ENCODE measurements around the gene ATP6V0A4.
"Not testable (repeated sequence)": the region's sequence is repeated elsewhere in the genome, so short reads cannot be mapped to it uniquely, and the experiment has no call there.

ATP6V0A4 gene

GRCh38 chr7:138731733-138732132, 66.3 kb downstream of the ATP6V0A4 start:
- H3K9ac ChIP-seq (ENCODE audit: low read depth, low read length); H3K27me3 ChIP-seq (ENCODE audit: control insufficient read depth, insufficient read depth, low read length); H3K9me3 ChIP-seq (ENCODE audit: control insufficient read depth, insufficient read depth, low read length); H3K36me3 ChIP-seq (ENCODE audit: control insufficient read depth, insufficient read depth, low read length); H3K4me3 ChIP-seq (ENCODE audit: low read depth, low read length); H3K4me1 ChIP-seq (ENCODE audit: control insufficient read depth, insufficient read depth, low read length); H3K27ac ChIP-seq (ENCODE audit: low read depth, low read length): not testable (repeated sequence)

GRCh38 chr7:138729444-138729843, 68.6 kb downstream of the ATP6V0A4 start:
- H3K9ac ChIP-seq (ENCODE audit: low read depth, low read length), result no peak overlapping the region
- H3K27me3 ChIP-seq (ENCODE audit: control insufficient read depth, insufficient read depth, low read length), result no peaks in the 10 kb centered on the region
- peaks cover 6% of the 10 kb centered on the region for H3K4me1 ChIP-seq (ENCODE audit: control insufficient read depth, insufficient read depth, low read length)
- no peaks in the 10 kb centered on the region for H3K9me3 ChIP-seq (ENCODE audit: control insufficient read depth, insufficient read depth, low read length)
- H3K36me3 ChIP-seq (ENCODE audit: control insufficient read depth, insufficient read depth, low read length), result no peaks in the 10 kb centered on the region
- H3K4me3 ChIP-seq (ENCODE audit: low read depth, low read length), result no peak overlapping the region
- no peak overlapping the region for H3K27ac ChIP-seq (ENCODE audit: low read depth, low read length)

- Histone ChIP-seq H3K4me3 (ENCODE audit: low read depth, low read length) (no peak overlapping the region), H3K9me3 (ENCODE audit: control insufficient read depth, insufficient read depth, low read length) (no peaks in the 10 kb centered on the region), H3K27ac (ENCODE audit: low read depth, low read length) (no peak overlapping the region), H3K27me3 (ENCODE audit: control insufficient read depth, insufficient read depth, low read length) (no peaks in the 10 kb centered on the region), H3K36me3 (ENCODE audit: control insufficient read depth, insufficient read depth, low read length) (no peaks in the 10 kb centered on the region), H3K9ac (ENCODE audit: low read depth, low read length) (no peak overlapping the region), H3K4me1 (ENCODE audit: control insufficient read depth, insufficient read depth, low read length) (peaks cover 6% of the 10 kb centered on the region)
These were observed 70.5 kb downstream of the ATP6V0A4 start for GRCh38 chr7:138727336-138728099.

- no peaks in the 10 kb centered on the region for H3K27me3 ChIP-seq (ENCODE audit: control insufficient read depth, insufficient read depth, low read length)
- H3K9me3 ChIP-seq (ENCODE audit: control insufficient read depth, insufficient read depth, low read length), result no peaks in the 10 kb centered on the region
- H3K4me3 ChIP-seq (ENCODE audit: low read depth, low read length), result no peak overlapping the region
- no peaks in the 10 kb centered on the region for H3K36me3 ChIP-seq (ENCODE audit: control insufficient read depth, insufficient read depth, low read length)
- H3K27ac ChIP-seq (ENCODE audit: low read depth, low read length), result no peak overlapping the region
- peaks cover 6% of the 10 kb centered on the region for H3K4me1 ChIP-seq (ENCODE audit: control insufficient read depth, insufficient read depth, low read length)
- H3K9ac ChIP-seq (ENCODE audit: low read depth, low read length), result no peak overlapping the region
These were observed 71.7 kb downstream of the ATP6V0A4 start for GRCh38 chr7:138726288-138726687.

DNA sequence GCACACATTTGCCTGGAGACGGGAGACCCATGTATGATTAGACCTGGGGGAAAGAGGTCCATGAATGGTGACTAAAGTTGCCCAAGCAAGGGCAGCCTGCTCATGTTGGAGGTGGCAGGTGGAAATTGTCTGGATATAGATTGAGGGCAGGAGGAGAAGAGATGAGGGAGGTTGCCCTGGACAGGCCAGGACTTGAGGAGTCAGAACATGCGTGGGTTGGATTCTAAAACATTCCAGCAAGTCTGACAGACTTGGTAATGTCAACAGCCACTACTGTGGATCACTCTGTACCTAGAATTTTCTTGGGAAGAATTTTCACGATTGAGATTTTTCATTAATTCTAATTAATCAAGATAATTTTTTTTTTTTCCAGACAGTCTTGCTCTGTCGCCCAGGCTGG, 77.7 kb downstream of the ATP6V0A4 start:
- H3K9me3 ChIP-seq (ENCODE audit: control insufficient read depth, insufficient read depth, low read length), result no peaks in the 10 kb centered on the region
- H3K36me3 ChIP-seq (ENCODE audit: control insufficient read depth, insufficient read depth, low read length), result no peaks in the 10 kb centered on the region
- no peak overlapping the region for H3K4me3 ChIP-seq (ENCODE audit: low read depth, low read length)
- no peak overlapping the region for H3K27ac ChIP-seq (ENCODE audit: low read depth, low read length)
- H3K9ac ChIP-seq (ENCODE audit: low read depth, low read length), result no peak overlapping the region
- no peaks in the 10 kb centered on the region for H3K4me1 ChIP-seq (ENCODE audit: control insufficient read depth, insufficient read depth, low read length)
- no peaks in the 10 kb centered on the region for H3K27me3 ChIP-seq (ENCODE audit: control insufficient read depth, insufficient read depth, low read length)

DNA sequence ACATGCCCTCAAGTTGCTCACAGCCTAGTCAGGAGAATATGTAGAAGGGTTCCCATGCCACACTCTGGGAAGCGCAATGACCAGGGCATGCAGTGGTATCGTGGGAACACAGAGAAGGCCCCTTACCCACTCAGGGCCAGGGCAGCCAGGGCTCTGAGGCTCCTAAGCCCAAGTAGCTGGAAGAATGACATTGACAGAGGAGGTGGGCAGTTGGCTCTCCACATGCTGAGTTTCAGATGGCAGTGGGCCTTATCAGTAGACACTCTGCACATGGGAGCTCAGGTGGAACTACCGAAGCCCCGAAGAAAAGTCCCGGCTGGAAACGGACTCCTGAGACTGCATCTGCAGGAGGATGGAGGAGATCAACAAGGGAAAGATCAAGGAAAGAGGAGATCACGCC, 81.1 kb downstream of the ATP6V0A4 start:
- H3K36me3 ChIP-seq (ENCODE audit: control insufficient read depth, insufficient read depth, low read length), result no peaks in the 10 kb centered on the region
- no peak overlapping the region for H3K9ac ChIP-seq (ENCODE audit: low read depth, low read length)
- no peak overlapping the region for H3K27ac ChIP-seq (ENCODE audit: low read depth, low read length)
- no peaks in the 10 kb centered on the region for H3K9me3 ChIP-seq (ENCODE audit: control insufficient read depth, insufficient read depth, low read length)
- no peaks in the 10 kb centered on the region for H3K27me3 ChIP-seq (ENCODE audit: control insufficient read depth, insufficient read depth, low read length)
- no peak overlapping the region for H3K4me3 ChIP-seq (ENCODE audit: low read depth, low read length)
- no peaks in the 10 kb centered on the region for H3K4me1 ChIP-seq (ENCODE audit: control insufficient read depth, insufficient read depth, low read length)

GRCh38 chr7:138713191-138713590, 84.8 kb downstream of the ATP6V0A4 start:
- Histone ChIP-seq H3K27me3 (ENCODE audit: control insufficient read depth, insufficient read depth, low read length) (no peaks in the 10 kb centered on the region), H3K4me1 (ENCODE audit: control insufficient read depth, insufficient read depth, low read length) (no peaks in the 10 kb centered on the region), H3K9ac (ENCODE audit: low read depth, low read length) (no peak overlapping the region), H3K27ac (ENCODE audit: low read depth, low read length) (no peak overlapping the region), H3K4me3 (ENCODE audit: low read depth, low read length) (no peak overlapping the region), H3K36me3 (ENCODE audit: control insufficient read depth, insufficient read depth, low read length) (no peaks in the 10 kb centered on the region), H3K9me3 (ENCODE audit: control insufficient read depth, insufficient read depth, low read length) (no peaks in the 10 kb centered on the region)

DNA sequence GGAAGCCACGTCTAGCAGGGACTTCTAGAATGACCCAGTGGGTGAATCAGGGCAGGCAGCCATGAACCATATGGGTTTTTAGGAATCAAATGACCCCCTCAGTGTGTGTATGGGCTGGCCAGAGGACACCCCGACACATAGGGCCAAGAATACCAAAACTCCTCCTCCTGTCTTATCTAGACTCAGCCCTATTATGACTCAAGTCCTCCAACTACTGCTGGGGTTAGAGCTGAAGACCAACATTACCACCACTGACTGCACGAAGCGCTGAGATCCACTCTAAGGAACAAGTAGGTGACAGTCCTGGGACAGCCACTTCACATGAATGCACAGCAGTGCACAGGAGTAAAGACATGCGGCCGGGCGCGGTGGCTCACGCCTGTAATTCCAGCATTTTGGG, 85.3 kb downstream of the ATP6V0A4 start:
- no peaks in the 10 kb centered on the region for H3K36me3 ChIP-seq (ENCODE audit: control insufficient read depth, insufficient read depth, low read length)
- H3K4me3 ChIP-seq (ENCODE audit: low read depth, low read length), result no peak overlapping the region
- no peaks in the 10 kb centered on the region for H3K27me3 ChIP-seq (ENCODE audit: control insufficient read depth, insufficient read depth, low read length)
- no peaks in the 10 kb centered on the region for H3K4me1 ChIP-seq (ENCODE audit: control insufficient read depth, insufficient read depth, low read length)
- H3K9ac ChIP-seq (ENCODE audit: low read depth, low read length), result no peak overlapping the region
- no peak overlapping the region for H3K27ac ChIP-seq (ENCODE audit: low read depth, low read length)
- no peaks in the 10 kb centered on the region for H3K9me3 ChIP-seq (ENCODE audit: control insufficient read depth, insufficient read depth, low read length)

- Histone ChIP-seq H3K9me3 (ENCODE audit: control insufficient read depth, insufficient read depth, low read length) (no peaks in the 10 kb centered on the region), H3K36me3 (ENCODE audit: control insufficient read depth, insufficient read depth, low read length) (no peaks in the 10 kb centered on the region), H3K9ac (ENCODE audit: low read depth, low read length) (no peak overlapping the region), H3K4me1 (ENCODE audit: control insufficient read depth, insufficient read depth, low read length) (no peaks in the 10 kb centered on the region), H3K27me3 (ENCODE audit: control insufficient read depth, insufficient read depth, low read length) (no peaks in the 10 kb centered on the region), H3K4me3 (ENCODE audit: low read depth, low read length) (no peak overlapping the region), H3K27ac (ENCODE audit: low read depth, low read length) (no peak overlapping the region)
These were observed 87.2 kb downstream of the ATP6V0A4 start for GRCh38 chr7:138710536-138711385.

DNA sequence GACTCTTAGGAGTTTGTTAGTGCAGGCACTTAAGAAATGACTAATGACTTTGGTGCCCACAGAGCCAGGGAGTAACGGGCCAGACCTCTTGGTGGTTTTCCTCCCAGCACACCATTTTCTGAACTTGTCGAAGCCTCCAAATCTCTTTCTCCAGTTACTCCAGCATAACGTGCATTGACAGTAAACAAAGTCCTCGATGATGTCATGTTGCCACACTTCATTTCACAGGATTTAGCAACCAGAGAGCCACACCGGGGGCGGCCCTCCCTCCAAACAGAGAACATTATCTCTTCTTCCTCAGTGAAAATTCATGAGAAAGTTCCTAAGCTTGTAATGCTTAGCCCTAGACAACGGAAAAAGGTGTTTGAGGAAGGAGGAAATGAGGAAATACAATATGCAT, 92.8 kb downstream of the ATP6V0A4 start:
- no peaks in the 10 kb centered on the region for H3K27me3 ChIP-seq (ENCODE audit: control insufficient read depth, insufficient read depth, low read length)
- H3K9ac ChIP-seq (ENCODE audit: low read depth, low read length), result no peak overlapping the region
- no peaks in the 10 kb centered on the region for H3K4me1 ChIP-seq (ENCODE audit: control insufficient read depth, insufficient read depth, low read length)
- no peaks in the 10 kb centered on the region for H3K9me3 ChIP-seq (ENCODE audit: control insufficient read depth, insufficient read depth, low read length)
- no peaks in the 10 kb centered on the region for H3K36me3 ChIP-seq (ENCODE audit: control insufficient read depth, insufficient read depth, low read length)
- no peak overlapping the region for H3K4me3 ChIP-seq (ENCODE audit: low read depth, low read length)
- no peak overlapping the region for H3K27ac ChIP-seq (ENCODE audit: low read depth, low read length)

GRCh38 chr7:138701537-138701923, 96.5 kb downstream of the ATP6V0A4 start:
- no peak overlapping the region for H3K27ac ChIP-seq (ENCODE audit: low read depth, low read length)
- H3K9me3 ChIP-seq (ENCODE audit: control insufficient read depth, insufficient read depth, low read length), result no peaks in the 10 kb centered on the region
- H3K9ac ChIP-seq (ENCODE audit: low read depth, low read length), result no peak overlapping the region
- H3K4me3 ChIP-seq (ENCODE audit: low read depth, low read length), result no peak overlapping the region
- no peaks in the 10 kb centered on the region for H3K4me1 ChIP-seq (ENCODE audit: control insufficient read depth, insufficient read depth, low read length)
- no peaks in the 10 kb centered on the region for H3K36me3 ChIP-seq (ENCODE audit: control insufficient read depth, insufficient read depth, low read length)
- no peaks in the 10 kb centered on the region for H3K27me3 ChIP-seq (ENCODE audit: control insufficient read depth, insufficient read depth, low read length)
